ENCODE data around the gene NRSN1. TPM values are rescaled to one million over a fixed set of nuclear protein-coding genes. Genes with fewer than 3 reads are reported as not detected.

NRSN1 gene
- total RNA-seq, 1 experiment from 2014 or later = not detected

DNA sequence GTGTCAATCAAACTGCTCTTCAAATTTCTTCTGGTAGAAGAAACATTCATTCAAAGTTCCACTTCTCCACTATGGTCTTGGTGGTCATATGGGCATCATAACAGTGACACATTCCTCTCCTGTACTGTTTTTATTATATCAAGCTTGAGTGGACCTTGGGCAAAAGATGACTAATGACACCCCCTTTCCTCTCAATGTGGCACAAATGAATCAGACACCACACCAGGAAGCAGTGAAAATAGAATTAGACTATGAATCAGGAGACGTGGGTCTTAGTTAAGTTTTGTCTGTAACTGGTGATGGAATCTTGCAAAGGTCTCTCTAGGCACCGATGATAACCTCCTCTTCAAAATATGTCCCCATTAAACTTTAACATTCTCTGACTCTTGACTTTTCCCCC is 9.0 kb upstream of the NRSN1 start:
- H3K4me3 Mint-ChIP-seq (ENCODE audit: unreplicated experiment) = no peak overlapping the region
- H3K27me3 Mint-ChIP-seq (ENCODE audit: insufficient read depth, unreplicated experiment) = peaks cover 30% of the 10 kb centered on the region
- H3K4me1 Mint-ChIP-seq (ENCODE audit: insufficient read depth, unreplicated experiment) = no peaks in the 10 kb centered on the region
- TF ChIP-seq, protein P1, sequence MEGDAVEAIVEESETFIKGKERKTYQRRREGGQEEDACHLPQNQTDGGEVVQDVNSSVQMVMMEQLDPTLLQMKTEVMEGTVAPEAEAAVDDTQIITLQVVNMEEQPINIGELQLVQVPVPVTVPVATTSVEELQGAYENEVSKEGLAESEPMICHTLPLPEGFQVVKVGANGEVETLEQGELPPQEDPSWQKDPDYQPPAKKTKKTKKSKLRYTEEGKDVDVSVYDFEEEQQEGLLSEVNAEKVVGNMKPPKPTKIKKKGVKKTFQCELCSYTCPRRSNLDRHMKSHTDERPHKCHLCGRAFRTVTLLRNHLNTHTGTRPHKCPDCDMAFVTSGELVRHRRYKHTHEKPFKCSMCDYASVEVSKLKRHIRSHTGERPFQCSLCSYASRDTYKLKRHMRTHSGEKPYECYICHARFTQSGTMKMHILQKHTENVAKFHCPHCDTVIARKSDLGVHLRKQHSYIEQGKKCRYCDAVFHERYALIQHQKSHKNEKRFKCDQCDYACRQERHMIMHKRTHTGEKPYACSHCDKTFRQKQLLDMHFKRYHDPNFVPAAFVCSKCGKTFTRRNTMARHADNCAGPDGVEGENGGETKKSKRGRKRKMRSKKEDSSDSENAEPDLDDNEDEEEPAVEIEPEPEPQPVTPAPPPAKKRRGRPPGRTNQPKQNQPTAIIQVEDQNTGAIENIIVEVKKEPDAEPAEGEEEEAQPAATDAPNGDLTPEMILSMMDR (IDR thresholded peaks at IDR 0.05; ENCODE audit: unreplicated experiment) = no peak
- ChIA-PET CTCF (interaction anchor here (0.6 kb wide), 1 partner anchor 156 kb away, joined by 3 read pairs; no protein-coding TSS in a partner anchor), POLR2A (no interaction called here)
- no peaks in the 10 kb centered on the region for H3K36me3 Mint-ChIP-seq (ENCODE audit: insufficient read depth, unreplicated experiment)
- no peak for DNase-seq (ENCODE audit: unreplicated experiment)
- BruUV-seq (replicated peaks) = no TSS peak
- H3K9me3 Mint-ChIP-seq (ENCODE audit: unreplicated experiment) = no peaks in the 10 kb centered on the region
- H3K27ac Mint-ChIP-seq (ENCODE audit: low read depth, unreplicated experiment) = no peak overlapping the region
- intact Hi-C loops (cut with micrococcal nuclease) = no loop called here

DNA sequence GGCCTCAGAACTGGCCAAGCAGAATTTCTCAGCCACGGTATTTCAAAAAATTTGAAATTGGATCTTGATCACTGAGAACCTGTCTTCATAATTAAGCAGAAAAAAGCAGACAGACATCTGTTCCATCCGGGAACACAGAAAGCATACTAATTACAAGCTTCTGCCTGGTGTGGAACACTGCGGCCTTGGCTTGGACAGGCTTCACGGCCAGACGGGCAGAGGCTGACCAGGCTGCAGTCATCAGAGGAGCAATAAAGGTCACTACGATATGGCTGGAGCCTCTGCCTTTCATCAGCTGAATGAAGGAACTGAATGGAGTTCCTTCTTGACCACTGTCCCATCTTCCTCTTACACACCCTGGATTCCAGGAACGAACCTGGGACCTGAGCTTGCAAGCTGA is 3.9 kb upstream of the NRSN1 start:
- POLR2A ChIA-PET = no interaction called here
- CTCF ChIA-PET = no interaction called here
- Mint-ChIP-seq H3K27ac (ENCODE audit: low read depth, unreplicated experiment) (no peak overlapping the region), H3K27me3 (ENCODE audit: insufficient read depth, unreplicated experiment) (peaks cover 41% of the 10 kb centered on the region), H3K36me3 (ENCODE audit: insufficient read depth, unreplicated experiment) (no peaks in the 10 kb centered on the region), H3K4me3 (ENCODE audit: unreplicated experiment) (no peak overlapping the region), H3K4me1 (ENCODE audit: insufficient read depth, unreplicated experiment) (no peaks in the 10 kb centered on the region), H3K9me3 (ENCODE audit: unreplicated experiment) (no peaks in the 10 kb centered on the region)
- intact Hi-C loops (cut with micrococcal nuclease) = no loop called here
- TF ChIP-seq, protein P1 (IDR thresholded peaks at IDR 0.05; ENCODE audit: unreplicated experiment) = no peak
- BruUV-seq (replicated peaks) = no TSS peak
- no peak for DNase-seq (ENCODE audit: unreplicated experiment)

DNA sequence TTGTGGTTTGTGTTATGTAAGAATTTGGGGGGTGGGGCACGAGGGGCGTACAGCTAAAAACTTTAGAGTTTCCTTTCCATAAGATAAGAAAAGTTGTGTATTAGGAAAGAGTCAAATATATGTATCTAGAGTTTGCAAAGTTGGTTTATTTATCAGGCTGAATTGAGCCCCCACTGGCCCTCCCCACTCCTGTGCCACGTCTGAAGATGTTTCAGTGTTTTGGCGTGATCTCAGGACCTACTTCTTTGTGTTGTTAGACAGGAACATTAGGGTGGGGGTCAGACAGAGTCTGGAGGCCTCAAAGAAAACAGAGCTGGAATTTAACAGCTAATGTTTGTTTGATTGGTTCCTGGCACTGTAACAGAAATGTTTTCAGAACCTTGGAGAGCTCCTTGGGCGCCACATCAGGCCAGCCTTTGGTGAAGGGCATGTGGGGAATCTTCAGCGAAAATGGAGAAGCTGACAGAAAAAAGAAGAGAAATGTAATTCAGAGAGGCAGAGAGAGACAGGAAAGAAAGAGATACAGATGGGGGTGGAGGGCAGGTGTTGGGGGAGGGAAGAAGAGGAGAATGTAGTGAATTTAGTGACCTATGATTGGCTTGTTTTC is 674 bp downstream of the NRSN1 start:
- CTCF ChIA-PET = interaction anchor here (0.6 to 1.1 kb wide), 2 partner anchors 9 to 22 kb away, joined by 5 to 7 read pairs; no protein-coding TSS in a partner anchor
- peak; percentile 76 for DNase-seq (ENCODE audit: unreplicated experiment)
- BruUV-seq (replicated peaks) = no TSS peak
- intact Hi-C loops (cut with micrococcal nuclease) = no loop called here
- Mint-ChIP-seq H3K27ac (ENCODE audit: low read depth, unreplicated experiment) (no peak overlapping the region), H3K4me1 (ENCODE audit: insufficient read depth, unreplicated experiment) (no peaks in the 10 kb centered on the region), H3K36me3 (ENCODE audit: insufficient read depth, unreplicated experiment) (no peaks in the 10 kb centered on the region), H3K4me3 (ENCODE audit: unreplicated experiment) (no peak overlapping the region), H3K9me3 (ENCODE audit: unreplicated experiment) (no peaks in the 10 kb centered on the region), H3K27me3 (ENCODE audit: insufficient read depth, unreplicated experiment) (peaks cover 27% of the 10 kb centered on the region)
- POLR2A ChIA-PET = no interaction called here
- TF ChIP-seq, protein P1 (IDR thresholded peaks at IDR 0.05; ENCODE audit: unreplicated experiment) = no peak

DNA sequence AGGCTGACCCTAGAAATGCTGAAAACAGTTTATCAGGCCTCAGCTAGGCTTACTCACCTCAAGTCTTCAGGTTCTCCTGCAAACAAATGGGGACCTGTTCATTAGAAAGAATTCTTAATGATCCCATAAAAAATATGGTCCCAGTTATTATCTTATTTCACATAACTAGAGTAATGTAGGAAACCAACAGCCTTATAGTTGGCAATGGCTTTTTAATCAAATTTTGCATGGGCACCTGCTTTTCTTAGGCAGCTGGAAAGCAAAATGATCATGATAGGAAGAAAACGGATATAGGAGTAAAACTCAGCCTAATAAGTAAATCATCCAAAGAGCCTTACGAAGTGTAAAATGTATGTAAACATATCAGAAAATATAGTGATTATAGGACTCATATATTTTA is 1.3 kb downstream of the NRSN1 start:
- DNase-seq (ENCODE audit: unreplicated experiment) = no peak
- BruUV-seq (replicated peaks) = no TSS peak
- Mint-ChIP-seq H3K27ac (ENCODE audit: low read depth, unreplicated experiment) (no peak overlapping the region), H3K4me3 (ENCODE audit: unreplicated experiment) (no peak overlapping the region), H3K9me3 (ENCODE audit: unreplicated experiment) (no peaks in the 10 kb centered on the region), H3K27me3 (ENCODE audit: insufficient read depth, unreplicated experiment) (peaks cover 23% of the 10 kb centered on the region), H3K36me3 (ENCODE audit: insufficient read depth, unreplicated experiment) (no peaks in the 10 kb centered on the region), H3K4me1 (ENCODE audit: insufficient read depth, unreplicated experiment) (no peaks in the 10 kb centered on the region)
- TF ChIP-seq, protein P1 (IDR thresholded peaks at IDR 0.05; ENCODE audit: unreplicated experiment) = no peak
- ChIA-PET POLR2A (no interaction called here), CTCF (interaction anchor here (0.6 kb wide), 1 partner anchor 22 kb away, joined by 7 read pairs; no protein-coding TSS in a partner anchor)
- intact Hi-C loops (cut with micrococcal nuclease) = no loop called here

Data from MCF 10A (cell line).